OCI-LY7 (cell line): ENCODE data around the gene DUSP21. TPM values are rescaled to one million over a fixed set of nuclear protein-coding genes. Genes with fewer than 3 reads are reported as not detected.
"Not testable (repeated sequence)": the region's sequence is repeated elsewhere in the genome, so short reads cannot be mapped to it uniquely, and the experiment has no call there.

Experiments used
- BruUV-seq: library from RNA; stranded (reverse); fragments of 400-500 nt; replicated peaks from 2 replicates; lab custom pipeline; 2021; lab: Mats Ljungman, UMichigan
- CTCF ChIA-PET: fragments of 300-600 bp; sonication (Branson Sonifier 250); formaldehyde crosslinking; loops from one replicate; lab custom pipeline; 2022; ENCODE audit warnings: antibody characterized with exemption; ENCODE audit not compliant: unreplicated experiment; lab: Charles Lee
- POLR2A ChIA-PET: fragments of 300-600 bp; sonication (Branson Sonifier 250); formaldehyde crosslinking; loops from one replicate; lab custom pipeline; 2022; ENCODE audit warnings: antibody characterized with exemption; lab: Charles Lee
- DNase-seq: peaks from one replicate; pipeline ENCODE4 v3.0.0-alpha.2; 2015; ENCODE audit warnings: low spot score
- H2AFZ ChIP-seq: fragments of 200-600 bp; sonication (generic), shearing (Covaris generic); 2 replicates; pipeline ENCODE4 v1.6.1; 2014; ENCODE audit warnings: mild to moderate bottlenecking, antibody characterized with exemption, low read length, moderate library complexity
- H3K27ac ChIP-seq: fragments of 200-600 bp; sonication (generic); 2 replicates; pipeline ENCODE4 v1.5.1; 2014; ENCODE audit warnings: mixed run types, low read depth, mild to moderate bottlenecking, moderate library complexity, low read length, inconsistent platforms; ENCODE audit not compliant: poor library complexity, severe bottlenecking
- H3K36me3 ChIP-seq: fragments of 200-600 bp; sonication (generic); 2 replicates; pipeline ENCODE4 v1.6.1; 2014; ENCODE audit warnings: mild to moderate bottlenecking, antibody characterized with exemption, low read length, moderate library complexity, mixed read lengths; ENCODE audit not compliant: insufficient read depth
- H3K4me1 ChIP-seq: fragments of 200-600 bp; sonication (generic); 2 replicates; pipeline ENCODE4 v1.5.1; 2014; ENCODE audit warnings: mild to moderate bottlenecking, low read length; ENCODE audit not compliant: insufficient read depth, poor library complexity, severe bottlenecking
- H3K4me2 ChIP-seq: fragments of 200-600 bp; sonication (generic); 2 replicates; pipeline ENCODE4 v1.6.1; 2014; ENCODE audit warnings: mild to moderate bottlenecking, low read length
- H3K4me3 ChIP-seq: fragments of 200-600 bp; sonication (generic); 2 replicates; pipeline ENCODE4 v1.5.1; 2014; ENCODE audit warnings: mild to moderate bottlenecking, low read depth, low read length; ENCODE audit not compliant: poor library complexity, severe bottlenecking
- H3K79me2 ChIP-seq: fragments of 200-600 bp; sonication (generic); 2 replicates; pipeline ENCODE4 v1.6.1; 2016; ENCODE audit warnings: low read depth, mild to moderate bottlenecking, low read length, moderate library complexity, mixed read lengths; ENCODE audit not compliant: insufficient read depth
- H3K9me2 ChIP-seq: fragments of 200-600 bp; sonication (generic); 2 replicates; pipeline ENCODE4 v1.6.1; 2016; ENCODE audit warnings: mild to moderate bottlenecking, low read length, mixed read lengths; ENCODE audit not compliant: insufficient read depth
- H3K9me3 ChIP-seq: fragments of 200-600 bp; sonication (generic); 2 replicates; pipeline ENCODE4 v1.6.1; 2014; ENCODE audit warnings: mild to moderate bottlenecking, mixed run types, low read length, mixed read lengths
- H4K20me1 ChIP-seq: fragments of 200-600 bp; sonication (generic); 2 replicates; pipeline ENCODE4 v1.6.1; 2014; ENCODE audit warnings: mild to moderate bottlenecking, antibody characterized with exemption, low read length, moderate library complexity, mixed read lengths; ENCODE audit not compliant: insufficient read depth
- CTCF ChIP-seq: fragments of 200-600 bp; sonication (generic); conservative IDR thresholded peaks from 2 replicates; pipeline ENCODE4 v1.5.1; 2014; ENCODE audit warnings: mild to moderate bottlenecking, antibody characterized with exemption, low read length, moderate library complexity, mixed read lengths
- EZH2phosphoT487 ChIP-seq: fragments of 200-600 bp; sonication (generic); IDR thresholded peaks from 2 replicates; pipeline ENCODE4 v1.6.1; 2018; ENCODE audit warnings: low read depth, borderline replicate concordance, mild to moderate bottlenecking, mixed run types, antibody characterized with exemption, low read length, moderate library complexity, mixed read lengths
- intact Hi-C: fragments of 100-400 bp; cut with micrococcal nuclease; formaldehyde crosslinking; loops from one replicate; pipeline ENCODE4 v1.10.0; 2022; ENCODE audit not compliant: unreplicated experiment
- total RNA-seq, 2 experiments: library from RNA; depleted of rRNA in 1 of 2; stranded (reverse); fragments of >200 nt in 1 of 2; shearing (Covaris generic) in 1 of 2; gene quantifications; 2 replicates each; pipeline ENCODE4 v1.2.3, GENCODE V29; 2014 to 2022

DUSP21 gene
- total RNA-seq, 2 experiments from 2014 or later = not detected

DNA sequence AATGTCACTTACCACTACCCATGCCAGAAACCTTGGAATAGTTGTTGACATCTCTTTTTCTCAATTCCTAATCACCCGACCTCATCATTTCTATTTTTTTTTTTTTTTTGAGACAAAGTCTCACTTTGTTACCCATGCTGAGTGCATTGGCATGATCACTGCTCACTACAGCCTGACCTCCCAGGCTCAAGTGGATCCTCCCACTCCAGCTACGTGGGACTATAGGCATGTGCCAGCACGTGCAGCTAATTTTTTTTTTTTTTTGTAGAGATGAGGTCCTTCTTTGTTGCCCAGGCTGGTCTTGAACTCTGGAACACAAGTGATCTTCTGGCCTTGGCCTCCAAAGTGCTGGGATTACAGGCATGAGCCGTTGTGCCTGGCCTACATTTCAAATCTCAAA is 41.1 kb downstream of the DUSP21 start:
- no peaks in the 10 kb centered on the region for H3K9me3 ChIP-seq
- peaks cover 9% of the 10 kb centered on the region for H3K4me1 ChIP-seq
- peaks cover 98% of the 10 kb centered on the region for H3K79me2 ChIP-seq
- peaks cover 4% of the 10 kb centered on the region; the same call in 1 of the 2 replicates for H4K20me1 ChIP-seq
- peaks cover 14% of the 10 kb centered on the region for H3K36me3 ChIP-seq
- no peak overlapping the region for H2AFZ ChIP-seq
- DNase-seq = no peak
- BruUV-seq = no TSS peak
- no peak overlapping the region for H3K27ac ChIP-seq
- POLR2A ChIA-PET = no interaction called here
- intact Hi-C loops = no loop called here
- H3K9me2 ChIP-seq = no peaks in the 10 kb centered on the region
- CTCF ChIA-PET = no interaction called here
- H3K4me2 ChIP-seq = no peak overlapping the region
- TF ChIP-seq EZH2phosphoT487 (no peak), CTCF (no peak)
- H3K4me3 ChIP-seq = no peak overlapping the region

DNA sequence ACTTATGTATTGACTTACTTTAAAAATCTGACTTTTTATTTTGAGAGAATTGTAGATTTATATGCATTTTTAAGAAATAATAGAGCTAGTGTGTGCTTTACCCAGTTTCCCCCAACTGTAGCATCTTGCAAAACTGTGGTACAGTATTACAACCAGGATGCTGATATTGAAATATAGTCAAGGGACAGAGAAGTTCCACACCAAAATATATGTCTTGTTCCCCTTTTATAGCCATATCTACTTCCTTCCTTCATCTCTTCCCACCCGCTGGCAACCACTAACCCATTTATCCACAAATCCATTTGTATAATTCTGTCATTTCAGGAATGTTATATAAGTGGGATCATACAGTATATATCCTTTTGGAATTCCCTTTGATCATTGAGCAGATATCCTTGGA is 46.0 kb downstream of the DUSP21 start:
- no peaks in the 10 kb centered on the region; the same call in 1 of the 2 replicates for H3K36me3 ChIP-seq
- intact Hi-C loops = no loop called here
- ChIA-PET CTCF (no interaction called here), POLR2A (no interaction called here)
- peaks cover 15% of the 10 kb centered on the region for H3K4me1 ChIP-seq
- peaks cover 4% of the 10 kb centered on the region; the same call in 1 of the 2 replicates for H4K20me1 ChIP-seq
- TF ChIP-seq EZH2phosphoT487 (no peak), CTCF (no peak)
- no TSS peak for BruUV-seq
- H2AFZ ChIP-seq = no peak overlapping the region
- no peaks in the 10 kb centered on the region for H3K9me3 ChIP-seq
- no peak overlapping the region for H3K4me3 ChIP-seq
- peak overlapping the region; percentile 36; the same call in 1 of the 2 replicates for H3K4me2 ChIP-seq
- no peak for DNase-seq
- peak overlapping the region; percentile 19 for H3K27ac ChIP-seq
- H3K79me2 ChIP-seq = peaks cover 100% of the 10 kb centered on the region
- H3K9me2 ChIP-seq = no peaks in the 10 kb centered on the region

DNA sequence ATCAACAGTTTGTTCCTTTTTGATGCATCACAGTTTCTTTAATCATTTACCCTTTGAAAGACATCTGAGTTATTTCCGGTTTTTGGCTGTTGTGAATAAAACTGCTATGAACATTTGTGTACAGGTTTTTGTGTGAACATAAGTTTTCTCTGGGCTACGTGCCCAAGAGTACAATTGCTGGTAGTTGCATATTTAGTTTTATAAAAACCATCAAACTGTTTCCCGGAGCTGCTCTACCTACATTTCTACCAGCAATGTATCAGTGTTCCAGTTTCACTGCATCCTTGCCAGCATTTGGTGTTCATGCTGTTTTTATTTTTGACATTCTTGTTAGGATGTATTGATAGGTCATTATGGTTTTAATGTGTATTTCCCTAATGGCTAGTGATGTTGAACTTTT is 46.4 kb downstream of the DUSP21 start:
- Histone ChIP-seq H2AFZ (no peak overlapping the region), H4K20me1 (peaks cover 4% of the 10 kb centered on the region; the same call in 1 of the 2 replicates), H3K9me3 (no peaks in the 10 kb centered on the region), H3K4me1 (peaks cover 15% of the 10 kb centered on the region), H3K4me3 (no peak overlapping the region), H3K9me2 (no peaks in the 10 kb centered on the region), H3K4me2 (peak overlapping the region; percentile 36; the same call in 1 of the 2 replicates), H3K79me2 (peaks cover 97% of the 10 kb centered on the region), H3K36me3 (no peaks in the 10 kb centered on the region; the same call in 1 of the 2 replicates), H3K27ac (no peak overlapping the region)
- TF ChIP-seq CTCF = no peak
- no peak for TF ChIP-seq EZH2phosphoT487
- CTCF ChIA-PET = no interaction called here
- no TSS peak for BruUV-seq
- POLR2A ChIA-PET = no interaction called here
- intact Hi-C loops = no loop called here
- DNase-seq = no peak

GRCh38 chrX:44890687-44891086 is 46.9 kb downstream of the DUSP21 start:
- H3K27ac ChIP-seq, H4K20me1 ChIP-seq, POLR2A ChIA-PET, BruUV-seq, H3K36me3 ChIP-seq, H3K4me2 ChIP-seq, H2AFZ ChIP-seq, H3K4me3 ChIP-seq, H3K9me2 ChIP-seq, CTCF ChIA-PET, DNase-seq, intact Hi-C loops, H3K9me3 ChIP-seq: not testable (repeated sequence)
- Histone ChIP-seq H3K79me2 (peaks cover 97% of the 10 kb centered on the region), H3K4me1 (peaks cover 15% of the 10 kb centered on the region)
